Stimulated activated CD8-positive, alpha-beta memory T cell treated with anti-CD3 and anti-CD28 coated beads, Interleukin-12 subunit alpha, Interleukin-12 subunit beta, amount 100 ng/mL, for 4 hours (primary cell): Measurements from ENCODE around the gene IL16.
"Not testable (repeated sequence)": the region's sequence is repeated elsewhere in the genome, so short reads cannot be mapped to it uniquely, and the experiment has no call there.

Experiments
- DNase-seq: peaks from one replicate; pipeline ENCODE4 v3.0.0-alpha.2; 2020; ENCODE audit warnings: low read depth

The IL16 gene

DNA sequence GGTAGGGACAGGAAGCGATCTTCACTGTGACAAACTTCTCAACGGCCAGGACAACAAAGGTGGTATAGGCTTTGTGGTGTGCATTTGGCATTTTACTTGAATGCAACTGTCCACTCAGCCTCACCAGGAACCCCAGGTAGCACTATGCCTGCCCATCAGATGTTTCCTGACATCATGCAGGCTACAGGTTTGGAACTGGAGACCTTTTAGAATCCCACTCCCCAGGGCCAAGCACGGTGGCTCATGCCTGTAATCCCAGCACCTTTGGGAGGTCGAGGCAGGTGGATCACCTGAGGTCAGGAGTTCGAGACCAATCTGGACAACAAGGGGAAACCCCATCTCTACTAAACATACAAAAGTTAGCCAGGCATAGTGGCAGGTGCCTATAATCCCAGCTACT lies 117.7 kb downstream of the IL16 start:
- DNase-seq = no peak

DNA sequence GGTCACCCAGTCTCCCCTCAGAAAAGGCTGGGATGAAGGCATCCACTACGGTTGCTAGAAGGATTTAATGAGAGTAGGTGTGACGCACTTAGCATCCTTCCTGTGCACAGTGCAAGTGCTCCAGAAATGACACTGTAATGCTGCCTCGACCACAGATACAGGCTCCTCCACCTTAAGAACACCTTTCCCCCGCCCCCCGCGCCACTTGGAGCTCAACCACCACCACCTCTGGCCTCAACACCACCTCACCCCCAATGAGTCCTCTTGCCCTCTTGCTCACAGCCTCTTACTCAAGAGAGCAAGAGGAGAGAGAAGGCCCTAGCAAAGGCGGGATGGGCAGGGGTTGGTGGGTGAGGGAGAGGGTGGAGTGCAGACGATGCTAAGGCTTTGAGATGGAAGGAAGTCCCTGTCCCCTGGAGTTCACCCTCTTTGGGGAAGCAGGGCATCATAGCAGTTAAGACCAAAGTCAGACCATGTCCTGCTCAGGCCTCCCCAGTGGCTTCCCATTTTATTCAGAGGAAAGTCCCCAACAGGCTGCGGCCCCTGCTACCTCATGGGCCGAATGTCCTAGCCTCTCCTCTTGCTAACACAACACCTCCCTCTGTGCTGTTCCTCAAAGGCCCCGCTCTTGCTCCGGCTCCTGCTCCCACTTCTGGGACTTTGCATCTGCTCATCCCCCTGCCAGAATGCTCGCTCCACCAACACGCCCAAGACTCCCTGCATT lies 118.9 kb downstream of the IL16 start:
- DNase-seq = no peak

DNA sequence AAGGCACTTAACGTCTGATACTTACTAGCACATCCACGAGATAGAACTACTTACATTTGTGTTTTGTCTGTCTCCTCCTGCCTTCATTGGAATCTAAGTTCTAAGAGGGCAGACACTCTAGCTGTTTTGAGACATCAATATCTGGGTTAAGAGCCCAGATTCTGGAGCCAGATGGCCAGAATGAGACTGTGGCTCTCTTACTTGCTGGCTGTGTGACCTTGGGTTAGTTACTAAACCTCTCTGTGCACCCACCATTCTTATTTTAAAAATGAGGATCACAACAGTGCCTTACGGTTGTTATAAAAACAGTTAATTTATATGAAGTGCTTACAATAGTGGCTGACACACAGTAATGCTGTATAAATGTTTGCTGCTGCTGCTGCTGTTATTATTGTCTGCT lies 119.6 kb downstream of the IL16 start:
- DNase-seq = no peak

DNA sequence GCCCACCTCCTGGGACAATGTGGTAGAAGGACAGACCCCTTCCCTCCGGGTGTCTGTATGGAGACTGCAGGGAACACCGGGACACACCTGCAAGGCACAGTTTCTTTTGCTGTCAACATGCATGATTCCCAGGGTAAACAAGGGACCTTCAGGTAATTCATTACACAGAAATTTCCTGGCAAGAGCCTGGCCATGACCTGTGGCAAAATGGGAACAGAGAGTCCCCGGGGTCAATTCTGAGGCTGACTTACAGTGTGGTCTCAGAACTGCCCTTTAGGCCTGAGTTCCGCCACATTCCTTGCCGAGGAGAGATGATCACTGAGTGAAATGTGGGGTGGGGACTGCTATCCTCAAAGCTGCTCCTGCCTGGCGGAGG lies 121.0 kb downstream of the IL16 start:
- DNase-seq = no peak

DNA sequence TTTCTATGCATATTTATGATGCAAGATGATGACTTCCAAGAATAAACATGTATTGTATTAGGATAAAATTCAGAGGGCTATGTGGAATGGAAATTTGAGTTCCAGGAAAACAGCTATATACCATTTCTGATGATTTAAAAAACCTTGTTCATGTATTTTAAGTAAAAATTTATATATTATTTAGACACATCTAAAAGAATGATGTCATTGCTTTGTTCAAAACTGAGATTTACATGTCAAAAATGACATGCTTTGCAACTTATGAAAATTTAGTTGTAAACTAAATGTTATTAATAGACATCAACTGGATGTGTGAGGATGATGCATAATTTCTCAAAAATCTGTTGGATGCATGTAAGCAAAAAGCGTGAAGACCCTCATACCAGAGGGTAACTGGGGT lies 125.0 kb downstream of the IL16 start:
- DNase-seq = no peak

DNA sequence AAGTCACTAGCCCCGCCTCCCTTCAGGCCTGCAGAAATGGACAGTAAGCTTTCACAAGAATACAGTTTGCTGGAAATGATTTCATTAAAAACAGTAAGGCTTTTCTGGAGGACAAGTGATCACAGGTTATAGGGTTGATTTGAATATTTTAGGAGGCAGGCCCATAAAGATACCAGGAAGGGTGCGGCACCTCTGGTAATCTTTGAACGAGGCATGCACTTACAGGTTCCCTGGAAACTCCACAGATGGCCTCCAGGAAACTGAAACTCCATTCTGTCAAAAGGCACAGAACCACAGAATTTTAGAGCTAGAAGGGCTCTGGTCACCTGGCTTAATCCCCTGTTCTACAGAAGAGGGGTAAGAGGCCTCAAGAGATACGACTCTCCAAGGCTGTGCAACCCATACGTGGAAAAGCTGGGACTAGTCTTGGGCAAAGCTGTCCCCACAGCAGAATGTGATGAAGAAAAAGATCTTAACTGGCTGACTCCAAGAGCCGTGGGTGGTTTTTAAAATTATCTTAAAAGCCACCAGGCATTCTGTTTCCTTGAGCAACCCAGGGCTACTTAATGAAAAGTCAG lies 126.1 kb downstream of the IL16 start:
- DNase-seq = no peak

DNA sequence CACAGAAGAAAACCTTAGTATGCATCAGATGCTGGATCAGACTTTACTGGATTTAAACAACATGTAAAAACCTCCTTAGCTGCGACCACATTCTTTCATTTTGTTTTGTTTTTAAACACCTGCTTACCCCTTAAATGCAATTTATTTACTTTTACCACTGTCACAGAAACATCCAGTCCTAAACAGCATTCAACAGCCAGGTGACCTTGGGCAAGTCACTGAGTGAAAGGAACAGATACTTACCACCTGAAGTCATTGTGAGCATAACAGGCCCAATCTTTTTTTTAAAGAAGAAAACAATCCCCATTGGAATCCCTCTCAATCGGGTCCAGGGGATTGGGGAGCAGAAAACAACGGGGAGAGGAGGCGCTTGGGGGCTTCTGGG lies 126.9 kb downstream of the IL16 start:
- DNase-seq = no peak

DNA sequence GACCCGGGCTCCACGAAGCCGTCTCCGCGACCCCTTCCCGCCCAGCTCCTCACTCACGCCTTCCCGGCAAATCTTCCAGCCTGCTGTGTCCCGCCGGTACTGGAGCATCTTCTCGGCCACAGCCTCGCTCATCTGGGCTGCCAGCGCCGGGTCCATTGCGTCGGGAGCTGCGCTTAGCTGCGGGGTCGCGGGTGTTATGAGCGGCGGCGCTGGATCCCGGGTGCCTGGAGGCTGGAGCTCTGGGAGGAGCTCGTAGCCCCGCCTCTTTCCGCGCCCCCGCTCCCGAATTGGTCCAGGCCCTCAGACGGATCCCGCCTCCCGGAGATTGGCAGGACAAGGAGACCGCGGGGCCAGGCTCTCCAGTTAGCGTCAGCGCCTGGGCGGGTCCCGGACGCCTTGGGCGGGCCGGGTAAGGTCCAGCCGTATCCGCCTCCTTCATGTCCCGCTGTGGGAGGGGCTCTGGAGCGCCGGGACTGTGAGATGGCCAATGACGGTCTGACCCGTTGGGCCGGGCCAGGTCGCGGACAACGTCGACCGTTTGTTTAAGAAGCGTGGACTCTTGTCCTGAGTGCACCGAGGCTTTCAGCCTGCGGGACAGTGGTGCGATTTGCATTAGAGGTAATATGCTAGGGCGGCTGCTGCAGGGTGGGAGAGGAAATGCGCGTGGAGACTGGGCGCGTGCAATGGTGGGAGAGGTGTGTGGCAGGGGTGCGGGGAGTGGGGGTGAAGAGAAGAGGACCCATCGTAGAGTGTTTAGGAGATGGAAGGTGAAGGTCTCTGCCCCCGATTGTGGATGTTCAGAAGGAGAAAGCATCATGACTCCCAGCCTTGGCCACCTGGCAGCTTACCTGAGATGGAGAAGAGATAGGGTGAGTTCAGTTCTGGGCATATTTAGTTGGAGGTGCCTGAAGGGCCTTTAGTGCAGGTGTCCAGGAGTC lies 127.5 kb downstream of the IL16 start, which contains the start of gene STARD5:
Gene STARD5, minus strand, starts transcription at position 198 of the 938 bp plus-strand sequence. Its CDS starts 42 bp downstream, at position 156.
- peak; percentile 90 for DNase-seq

DNA sequence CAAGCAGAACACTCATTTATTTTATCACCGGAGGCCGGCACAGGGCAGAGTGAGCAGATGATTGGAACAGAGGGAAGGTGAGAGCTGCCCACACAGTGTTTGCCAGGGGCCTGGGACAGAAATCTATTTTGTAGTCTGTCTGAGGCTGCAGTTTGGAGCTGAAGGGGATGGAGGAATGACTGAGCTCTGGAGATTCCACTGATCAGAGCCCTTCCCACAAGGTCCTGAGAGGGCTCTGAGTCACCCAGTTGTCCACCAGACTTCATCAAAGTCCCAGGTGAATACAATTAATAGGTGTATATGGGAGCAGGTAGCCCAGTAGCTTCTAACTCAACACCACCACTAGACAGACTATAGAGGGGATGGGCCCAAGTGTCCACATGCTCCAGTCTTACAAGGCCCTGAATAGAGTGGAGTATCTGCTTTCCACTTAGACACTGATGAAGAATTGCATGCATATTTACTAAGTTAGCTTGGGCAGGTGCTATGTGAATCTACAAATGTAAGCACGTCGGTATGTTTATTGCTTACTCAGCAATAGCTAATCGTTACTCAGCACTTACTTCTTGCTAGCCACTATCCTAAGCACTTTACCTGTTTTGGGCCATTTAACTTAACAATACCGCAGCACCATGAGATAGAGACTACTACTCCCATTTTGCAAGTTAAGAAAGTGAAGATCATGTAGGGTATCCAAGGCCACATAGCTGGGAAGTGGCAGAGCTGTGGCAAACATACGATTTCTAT lies 130.0 kb downstream of the IL16 start:
- DNase-seq = no peak

DNA sequence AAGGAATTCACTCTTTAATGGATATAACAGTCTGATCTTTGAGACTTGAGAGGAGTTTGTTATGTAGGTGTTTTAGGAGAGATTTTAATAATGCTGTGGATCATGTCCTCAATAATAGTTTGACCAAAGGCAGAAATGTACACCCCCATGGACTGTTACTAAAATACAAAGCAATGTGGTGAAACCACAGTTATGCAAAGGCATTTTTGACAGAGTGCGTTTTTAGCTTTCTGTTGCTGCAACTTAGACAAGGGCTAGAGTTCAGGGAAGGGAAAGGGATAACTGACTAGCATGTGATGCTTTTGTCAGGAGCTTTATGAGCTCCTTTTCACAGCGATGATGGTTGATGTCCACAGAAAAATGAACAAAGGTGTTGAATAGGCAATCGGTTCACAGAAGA lies 130.8 kb downstream of the IL16 start:
- no peak for DNase-seq

DNA sequence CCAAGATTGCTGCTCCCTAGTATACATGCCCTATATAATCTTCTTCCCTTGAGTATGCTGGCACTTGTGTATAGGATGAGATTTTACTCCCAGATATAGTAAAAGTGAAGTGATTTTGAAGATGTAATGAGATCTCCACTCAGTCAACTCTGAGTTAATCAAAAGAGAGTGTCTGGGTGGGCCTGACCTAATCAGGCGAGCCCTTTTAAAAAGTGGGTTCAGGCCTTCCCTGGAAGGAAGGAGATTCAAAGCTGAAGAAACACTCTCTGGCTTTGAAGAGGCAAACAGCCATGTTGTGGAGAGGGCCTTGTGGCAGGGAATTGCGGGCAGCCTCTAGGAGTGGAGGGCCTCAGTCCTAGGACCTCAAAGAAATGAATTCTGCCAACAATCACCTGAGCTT lies 132.8 kb downstream of the IL16 start:
- no peak for DNase-seq

DNA sequence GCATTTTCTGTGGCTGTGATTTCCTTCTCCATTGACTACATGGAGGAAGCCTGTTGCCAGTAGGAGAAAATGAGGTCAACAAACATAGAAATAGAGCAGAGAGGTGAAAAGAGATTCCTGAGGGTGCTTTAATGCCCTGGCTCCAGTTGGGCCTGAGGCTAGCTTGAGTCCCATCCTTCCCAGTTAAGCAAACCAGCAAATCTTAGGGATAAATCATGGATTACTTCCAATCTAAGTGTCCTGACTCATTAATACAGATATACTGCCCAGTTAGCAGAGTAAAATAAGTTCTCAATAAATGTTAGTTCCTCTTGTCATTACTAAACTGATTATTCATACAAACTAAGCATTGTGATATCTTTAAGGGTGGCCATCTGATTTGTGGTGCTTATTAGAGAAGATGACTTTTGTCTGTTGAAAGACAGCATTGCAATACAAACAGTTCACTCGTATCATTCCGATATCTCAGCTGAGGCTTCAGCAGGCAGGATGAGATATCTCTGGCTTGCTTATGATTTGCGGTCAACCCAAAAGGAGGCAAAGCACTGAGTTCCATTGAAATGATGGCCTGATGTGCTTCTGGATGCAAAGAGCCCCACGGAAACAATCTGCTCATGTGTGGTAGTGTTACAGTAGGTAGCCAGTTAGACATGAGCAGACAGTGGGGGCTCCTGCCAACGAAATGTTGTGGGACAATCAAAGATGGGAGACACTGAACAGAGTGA lies 133.8 kb downstream of the IL16 start:
- no peak for DNase-seq

DNA sequence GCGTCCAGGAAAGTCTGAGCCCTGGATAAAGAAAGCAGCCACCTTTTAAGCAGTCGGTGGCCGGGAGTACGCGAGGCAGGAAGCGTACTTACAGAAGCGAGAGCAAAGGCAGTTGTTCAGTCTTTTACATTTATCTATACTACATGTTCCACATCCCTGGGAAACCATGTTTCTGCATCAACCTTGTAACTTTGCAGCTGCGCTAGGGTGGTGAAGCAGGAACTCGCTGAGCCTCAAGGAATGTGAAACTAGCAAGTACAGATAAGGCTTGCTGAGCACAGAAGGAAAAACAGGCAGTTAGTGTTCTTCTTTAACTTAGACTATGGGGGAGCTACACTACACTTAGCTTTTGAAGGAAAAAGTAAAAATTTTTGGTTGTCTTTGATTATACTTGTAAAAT lies 134.5 kb downstream of the IL16 start:
- DNase-seq = not testable (repeated sequence)

DNA sequence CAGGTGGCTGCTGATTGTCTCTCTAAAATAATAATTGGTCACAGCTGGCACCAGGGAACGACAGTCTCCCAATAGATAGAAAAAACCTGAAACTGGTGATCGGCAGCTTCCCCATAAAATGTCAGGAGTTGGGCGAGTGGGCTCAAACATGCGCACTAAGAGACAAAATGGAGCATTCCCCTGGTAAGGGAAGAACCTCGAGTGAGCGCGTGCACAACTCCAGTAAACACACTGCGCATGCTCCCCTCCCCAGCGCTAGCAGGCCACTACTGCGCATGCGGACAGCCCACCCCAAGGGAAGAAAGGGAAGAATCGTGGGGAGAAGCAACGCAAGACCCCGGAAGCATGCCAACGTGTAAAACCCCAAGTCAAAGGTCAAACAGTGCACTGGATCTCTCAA lies 134.9 kb downstream of the IL16 start:
- no peak for DNase-seq

DNA sequence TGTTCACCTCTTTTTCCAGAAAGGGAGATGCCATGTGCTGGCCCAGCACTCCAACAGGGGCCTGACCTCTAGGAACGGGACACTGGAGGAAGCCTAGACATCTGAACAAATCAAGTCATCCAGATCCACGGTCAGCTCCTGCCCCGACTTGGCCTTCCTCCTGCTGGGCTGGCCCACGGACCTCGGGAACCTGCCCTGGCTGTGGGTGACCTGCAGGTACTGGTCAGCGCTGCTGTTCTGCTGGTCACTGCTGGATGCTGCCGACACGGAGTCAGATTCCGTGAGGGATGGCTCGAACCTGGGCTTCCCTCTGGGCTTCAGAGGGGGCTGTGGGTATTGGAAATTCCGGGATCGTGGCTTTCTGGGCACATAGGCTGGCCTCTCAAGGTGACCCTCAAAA lies 135.6 kb downstream of the IL16 start:
- no peak for DNase-seq

DNA sequence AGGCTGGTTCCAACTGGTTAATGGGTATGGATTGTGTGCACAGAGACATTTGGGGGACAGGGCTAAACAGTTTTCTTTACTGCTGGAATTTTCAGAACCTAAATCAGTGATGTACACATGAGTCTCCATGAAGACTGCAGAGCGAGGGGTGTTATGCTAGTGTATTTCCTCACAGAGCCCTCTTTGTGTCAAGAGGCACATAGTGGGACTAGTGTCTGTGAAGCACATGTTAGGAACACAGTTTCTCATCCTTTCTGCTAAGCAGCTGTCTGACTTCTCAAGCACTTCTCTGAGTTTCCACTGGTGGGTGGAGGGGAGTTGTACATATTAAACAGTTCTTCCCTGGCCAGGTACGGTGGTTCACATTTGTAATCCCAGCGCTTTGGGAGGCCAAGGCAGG lies 136.7 kb downstream of the IL16 start:
- DNase-seq = no peak

DNA sequence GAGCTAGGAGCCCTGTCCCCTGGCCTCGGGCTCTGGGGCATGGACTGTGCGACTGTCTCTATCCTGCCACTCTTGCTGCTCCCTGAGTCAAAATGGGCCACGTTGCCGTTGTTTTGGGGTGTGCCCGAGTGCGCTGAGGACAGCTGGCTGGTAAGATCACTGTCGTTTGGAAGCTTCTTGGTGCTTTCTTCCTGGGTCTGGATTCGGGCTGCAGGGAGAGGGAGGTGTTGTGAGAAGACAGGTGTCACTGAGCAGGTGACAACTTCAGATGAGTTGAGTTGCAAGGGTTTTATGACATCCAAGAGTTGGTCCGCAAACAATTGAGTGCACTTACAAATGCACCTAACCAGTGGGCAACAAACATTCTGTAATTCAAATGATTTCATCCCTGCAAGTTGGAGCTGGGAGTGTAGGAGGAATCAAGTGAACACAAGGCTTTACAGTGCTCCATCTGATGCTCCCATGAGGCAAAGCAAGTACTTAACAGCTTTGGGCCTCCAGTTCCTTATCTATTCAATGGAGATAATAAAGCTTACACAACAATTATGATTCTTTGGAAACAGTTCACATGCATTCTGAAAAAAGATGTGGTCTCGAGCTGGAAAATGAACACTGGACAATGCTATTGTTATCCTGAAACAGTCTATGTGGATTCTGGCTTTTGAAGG lies 138.2 kb downstream of the IL16 start:
- DNase-seq = no peak

DNA sequence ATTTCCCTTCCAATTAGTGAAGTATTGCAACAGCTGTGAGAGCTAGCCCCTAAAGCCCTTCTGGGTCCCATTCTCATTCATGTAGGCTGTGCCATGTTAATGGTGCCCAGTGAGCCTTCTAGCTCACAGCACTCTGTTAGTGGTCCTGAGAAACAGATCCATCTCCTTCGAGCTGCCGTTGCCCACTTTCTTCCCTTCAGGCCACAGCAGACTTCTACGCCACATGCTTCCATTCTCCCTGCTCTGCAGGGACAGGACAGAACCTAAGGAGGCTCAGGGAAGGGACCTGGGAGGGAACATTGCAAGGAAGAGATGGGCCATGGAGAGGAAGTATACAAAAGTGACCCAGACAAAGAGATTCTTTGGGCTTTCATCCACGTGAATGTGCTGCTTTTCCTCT lies 139.0 kb downstream of the IL16 start:
- no peak for DNase-seq

DNA sequence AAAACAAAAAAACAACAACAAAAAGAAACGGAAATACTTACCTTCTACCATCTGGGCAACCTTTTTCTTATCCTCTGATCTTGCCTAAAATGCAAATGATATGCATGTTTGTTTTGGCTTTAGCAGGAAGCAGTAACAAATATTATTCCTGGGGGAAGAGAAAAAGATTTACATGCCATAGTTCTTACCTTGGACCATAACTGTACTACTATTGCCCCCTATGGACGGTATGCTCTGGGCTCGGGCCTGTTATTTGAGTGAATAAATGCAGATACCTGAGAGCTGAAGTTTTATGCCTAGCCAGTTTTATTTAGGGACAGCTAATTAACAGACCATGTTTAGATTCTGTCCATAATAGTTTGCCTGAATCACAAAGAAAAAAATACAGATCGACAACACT lies 139.9 kb downstream of the IL16 start:
- DNase-seq = no peak

DNA sequence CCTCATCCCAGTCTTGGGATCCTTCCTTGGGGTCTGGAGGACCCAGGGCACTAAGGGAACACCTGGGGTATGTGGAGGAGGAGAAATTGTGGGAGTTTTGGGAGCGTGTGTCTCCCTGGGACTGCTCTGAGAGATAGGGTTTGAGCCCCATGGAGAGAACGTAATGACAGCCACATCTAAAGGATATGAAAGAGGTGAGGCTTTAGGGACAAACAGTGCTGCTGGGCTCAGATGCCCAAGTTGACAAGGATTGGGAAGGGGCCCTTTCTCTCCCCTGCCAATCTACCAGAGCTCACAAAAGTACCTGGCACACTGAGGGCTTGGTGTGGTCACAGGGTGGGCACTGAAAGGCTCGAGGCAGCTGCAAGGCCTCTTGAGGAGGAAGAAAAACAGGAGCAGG lies 140.6 kb downstream of the IL16 start:
- DNase-seq = no peak

DNA sequence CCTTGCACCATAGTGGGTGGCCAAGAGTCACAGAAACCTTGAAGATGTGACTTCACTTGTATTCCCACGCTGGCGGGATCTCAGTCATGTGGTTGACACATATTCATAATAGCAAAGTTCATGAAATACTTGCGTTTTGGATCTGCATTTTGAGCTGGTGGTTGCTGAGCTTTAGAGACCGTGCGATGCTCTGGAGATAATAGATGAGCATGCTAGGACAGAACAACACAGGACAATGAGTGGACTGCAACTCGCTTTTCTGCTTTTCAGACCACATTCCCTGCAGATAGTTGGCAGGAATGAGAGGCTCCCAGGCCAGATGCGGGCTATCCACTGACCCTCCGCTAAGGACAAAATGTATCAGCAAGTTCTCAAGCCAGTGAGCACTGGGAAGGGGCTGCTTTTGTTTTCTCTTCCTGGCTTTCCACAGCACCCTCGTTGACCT lies 141.1 kb downstream of the IL16 start:
- DNase-seq = no peak
